ENCODE measurements around the gene MYRFL. TPM values are rescaled to one million over a fixed set of nuclear protein-coding genes. Genes with fewer than 3 reads are reported as not detected.

MYRFL gene
- total and polyA plus RNA-seq, 2 of the 8 experiments (the other 6 are each of a cell fraction or from before 2014, with no cell fraction given), result 1.1 to 2.0 TPM

DNA sequence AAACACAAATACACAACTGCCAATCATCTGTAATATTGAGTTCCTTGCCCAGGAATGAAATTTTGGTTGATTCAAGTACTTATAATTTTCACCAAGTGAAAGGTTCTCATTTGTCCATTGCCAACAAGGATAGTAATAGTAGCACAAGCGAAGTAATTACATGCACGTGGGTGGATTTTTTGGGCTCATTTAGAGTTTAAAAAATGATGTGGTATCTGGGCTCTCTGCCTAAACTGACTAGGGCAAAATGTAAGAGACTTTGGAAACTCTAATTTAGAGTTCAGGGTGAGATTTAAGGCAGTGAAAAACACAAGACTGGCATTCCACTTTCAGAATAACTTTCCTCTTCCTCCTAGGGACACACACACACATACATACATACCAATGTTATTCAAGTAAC is 111.7 kb downstream of the MYRFL start:
- WGBS, 2 experiments (ENCODE audit: extremely low coverage in 1 of 2, insufficient coverage in 1 of 2, insufficient read length in 1 of 2, insufficient replicate concordance in 2 of 2, low coverage in 1 of 2, low lambda C conversion rate in 2 of 2, missing lambda C conversion rate in 1 of 2), result 87% methylated on average over 2 of the region's 2 CpGs; no CpG with 5 or more reads in 1 of the 2 experiments
- no peak overlapping the region; the same call in 1 of the 2 replicates for H2BK5ac ChIP-seq (ENCODE audit: low read depth, low read length)
- H3K27ac ChIP-seq (ENCODE audit: low read depth, low read length), result no peak overlapping the region
- H4K8ac ChIP-seq (ENCODE audit: extremely low read depth, insufficient read depth, low read length), result no peak overlapping the region
- H3K9ac ChIP-seq (replicated peaks in 1 of 4; ENCODE audit: extremely low read depth in 1 of 4, low read depth in 3 of 4, low read length in 3 of 4), result no peak overlapping the region
- H3K36me3 ChIP-seq (ENCODE audit: control insufficient read depth in 2 of 4, insufficient read depth in 4 of 4, low read length in 3 of 4), result no peaks in the 10 kb centered on the region; a peak in 1 of 8 replicates
- H2BK20ac ChIP-seq (ENCODE audit: low read length), result peak overlapping the region; percentile 98; the same call in 1 of the 2 replicates
- no peaks in the 10 kb centered on the region for H3K79me1 ChIP-seq (ENCODE audit: low read depth, low read length)
- H2AFZ ChIP-seq (ENCODE audit: low read length), result no peak overlapping the region
- H2BK12ac ChIP-seq (ENCODE audit: low read depth, low read length), result no peak overlapping the region
- FAIRE-seq, result no peak
- no peaks in the 10 kb centered on the region for H4K20me1 ChIP-seq (replicated peaks in 1 of 2; ENCODE audit: control insufficient read depth in 1 of 2, insufficient read depth in 2 of 2, low read length in 2 of 2)
- no peaks in the 10 kb centered on the region for H3K79me2 ChIP-seq (ENCODE audit: control insufficient read depth in 1 of 2, insufficient read depth in 2 of 2, low read length in 2 of 2)
- H2AK5ac ChIP-seq (ENCODE audit: low read depth, low read length), result no peak overlapping the region
- H3K4me3 ChIP-seq (ENCODE audit: extremely low read depth in 1 of 4, insufficient read depth in 2 of 4, low read depth in 3 of 4, low read length in 4 of 4), result peak overlapping the region in 1 of 4 experiments; percentile 23; a peak in 1 of 8 replicates
- no peak overlapping the region for H4K91ac ChIP-seq (replicated peaks; ENCODE audit: insufficient read length, low read length)
- no peak overlapping the region for H3K14ac ChIP-seq (ENCODE audit: insufficient read length)
- no peak overlapping the region for H4K5ac ChIP-seq (ENCODE audit: insufficient read length, low read depth, low read length)
- peaks cover 7 to 12% of the 10 kb centered on the region in 2 experiments for H3K9me3 ChIP-seq (ENCODE audit: insufficient read depth in 2 of 2, low read depth in 1 of 2, low read length in 1 of 2)
- 0 out of 4 replicates have a peak overlapping the region, but pooled peaks of 1 of the 2 experiments have one; percentile 46 for H3K4me2 ChIP-seq (ENCODE audit: insufficient read depth in 1 of 2, low read depth in 2 of 2, low read length in 2 of 2)
- ChIA-PET CTCF (ENCODE audit: partially characterized antibody) (no interaction called here), POLR2A (ENCODE audit: partially characterized antibody) (interaction anchor here (1.3 to 1.8 kb wide), 2 partner anchors 10 to 17 kb away, joined by 3 to 5 read pairs; no protein-coding TSS in a partner anchor)
- peaks cover 3% of the 10 kb centered on the region; the same call in 1 of the 2 replicates for H3K23me2 ChIP-seq (ENCODE audit: low read depth, low read length)
- H3K18ac ChIP-seq (ENCODE audit: extremely low read depth, low read length), result no peak overlapping the region
- DNase-seq (ENCODE audit: low read depth in 1 of 2, low spot score in 2 of 2), result no peak
- H3K56ac ChIP-seq (replicated peaks; ENCODE audit: insufficient read length, low read depth, low read length), result no peak overlapping the region
- peaks cover 9 to 35% (median 17%) of the 10 kb centered on the region in 4 experiments for H3K4me1 ChIP-seq (replicated peaks in 1 of 4; ENCODE audit: control insufficient read depth in 3 of 4, insufficient read depth in 4 of 4, low read length in 3 of 4)
- H3K27me3 ChIP-seq (replicated peaks in 1 of 4; ENCODE audit: control insufficient read depth in 3 of 4, extremely low read depth in 1 of 4, insufficient read depth in 3 of 4, low read length in 3 of 4), result no peaks in the 10 kb centered on the region
- H2BK15ac ChIP-seq (ENCODE audit: low read length), result no peak overlapping the region
- H3K4ac ChIP-seq (replicated peaks; ENCODE audit: insufficient read length, low read depth, low read length), result no peak overlapping the region
- peak overlapping the region; percentile 70 for H2BK120ac ChIP-seq (replicated peaks; ENCODE audit: low read depth, low read length)
- TF ChIP-seq POLR2A (IDR thresholded peaks at IDR 0.05; ENCODE audit: control extremely low read depth in 1 of 2, low read depth in 2 of 2, low read length in 2 of 2) (no peak), TAF7 (optimal IDR thresholded peaks at IDR 0.05; ENCODE audit: borderline replicate concordance, low read depth, low read length) (no peak)
- no peak overlapping the region for H3K23ac ChIP-seq (ENCODE audit: insufficient read length)
